HuH-7 (cell line): ENCODE data around the gene GPR35.

Experiments used
- DNase-seq: peaks from one replicate; pipeline ENCODE4 v3.0.0; 2011; ENCODE audit warnings: low spot score

The GPR35 gene

GRCh38 chr2:240589375-240589774 lies 35.9 kb upstream of the GPR35 start:
- no peak for DNase-seq

DNA sequence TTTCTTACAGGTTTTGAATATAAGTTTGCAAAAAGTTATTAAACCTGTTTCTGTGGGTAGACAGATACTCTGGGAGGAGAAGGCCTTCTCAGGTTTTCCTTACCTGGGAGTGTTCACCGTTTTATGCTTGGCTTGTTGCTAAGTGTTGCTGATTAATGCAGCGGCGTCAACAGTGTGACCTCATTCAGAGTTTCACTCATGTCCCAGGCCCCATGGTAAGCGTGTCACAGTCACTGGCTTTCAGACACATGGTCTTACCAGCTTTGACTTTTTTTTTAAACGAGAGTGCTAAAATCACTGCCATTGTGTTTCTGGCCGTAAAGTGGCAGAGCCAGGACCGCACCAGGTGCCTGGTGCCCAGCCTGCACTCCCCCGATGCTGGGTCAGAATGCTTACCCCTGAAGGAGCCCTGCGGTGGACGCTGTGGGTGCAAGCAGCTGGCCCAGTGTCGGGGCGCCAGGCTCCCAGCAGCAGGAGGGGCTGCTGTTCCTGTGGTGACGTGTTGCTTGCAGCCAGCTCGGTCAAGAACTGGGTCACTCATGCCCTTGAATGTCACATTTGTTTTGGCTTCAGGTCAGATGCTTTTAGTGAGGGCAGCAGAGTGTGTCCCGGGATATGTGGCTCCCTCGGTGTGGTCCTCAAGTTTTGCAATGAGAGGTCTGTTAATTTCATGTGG lies 35.3 kb upstream of the GPR35 start:
- DNase-seq = no peak

- DNase-seq = no peak
Observed at GRCh38 chr2:240590681-240591111, 34.6 kb upstream of the GPR35 start.

GRCh38 chr2:240591226-240591625 lies 34.1 kb upstream of the GPR35 start:
- DNase-seq = no peak

DNA sequence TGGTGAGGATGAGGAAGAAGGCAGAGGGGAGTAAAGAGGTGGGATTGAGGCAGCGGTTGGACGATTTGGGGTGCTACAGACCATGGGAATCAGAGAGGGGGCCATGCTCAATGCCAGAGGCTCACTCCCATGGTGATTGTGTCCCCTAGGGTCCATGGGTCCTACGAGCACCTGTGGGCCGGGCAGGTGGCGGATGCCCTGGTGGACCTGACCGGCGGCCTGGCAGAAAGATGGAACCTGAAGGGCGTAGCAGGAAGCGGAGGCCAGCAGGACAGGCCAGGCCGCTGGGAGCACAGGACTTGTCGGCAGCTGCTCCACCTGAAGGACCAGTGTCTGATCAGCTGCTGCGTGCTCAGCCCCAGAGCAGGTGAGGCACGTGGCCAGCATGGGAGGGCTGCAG lies 33.5 kb upstream of the GPR35 start:
- no peak for DNase-seq

DNA sequence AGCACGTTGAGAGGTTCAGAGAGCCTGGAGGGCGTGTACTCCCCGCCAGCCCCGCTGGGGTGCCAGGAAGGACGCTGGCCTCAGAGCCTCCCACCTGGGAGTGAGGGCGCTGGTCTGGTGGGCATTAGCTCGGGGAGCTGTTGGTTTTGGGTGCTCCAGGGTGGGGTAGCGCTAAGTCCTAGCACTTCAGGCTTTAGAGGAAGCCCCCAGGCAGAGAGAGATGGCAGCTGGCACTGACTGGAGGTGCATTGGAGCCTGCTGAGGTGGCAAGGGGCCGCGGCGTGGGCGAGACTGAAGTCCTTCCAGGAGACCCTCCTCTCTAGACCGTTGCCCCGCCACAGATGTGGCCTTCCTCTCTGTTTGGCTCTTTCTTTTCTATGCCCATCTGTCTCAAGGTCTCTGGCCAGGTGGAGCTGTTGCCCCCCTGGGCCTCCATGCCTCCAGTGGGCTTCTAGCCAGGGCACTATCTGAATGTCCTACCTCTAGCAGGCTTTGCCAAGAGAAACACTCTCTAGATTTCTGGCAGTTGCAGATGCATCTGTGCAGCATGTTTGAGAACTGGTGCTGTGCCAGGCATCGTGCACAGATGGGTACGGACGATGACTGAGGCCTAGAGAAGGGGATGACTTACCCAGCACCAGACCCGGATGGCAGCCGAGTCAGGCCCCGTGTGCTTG lies 32.1 kb upstream of the GPR35 start:
- no peak for DNase-seq

DNA sequence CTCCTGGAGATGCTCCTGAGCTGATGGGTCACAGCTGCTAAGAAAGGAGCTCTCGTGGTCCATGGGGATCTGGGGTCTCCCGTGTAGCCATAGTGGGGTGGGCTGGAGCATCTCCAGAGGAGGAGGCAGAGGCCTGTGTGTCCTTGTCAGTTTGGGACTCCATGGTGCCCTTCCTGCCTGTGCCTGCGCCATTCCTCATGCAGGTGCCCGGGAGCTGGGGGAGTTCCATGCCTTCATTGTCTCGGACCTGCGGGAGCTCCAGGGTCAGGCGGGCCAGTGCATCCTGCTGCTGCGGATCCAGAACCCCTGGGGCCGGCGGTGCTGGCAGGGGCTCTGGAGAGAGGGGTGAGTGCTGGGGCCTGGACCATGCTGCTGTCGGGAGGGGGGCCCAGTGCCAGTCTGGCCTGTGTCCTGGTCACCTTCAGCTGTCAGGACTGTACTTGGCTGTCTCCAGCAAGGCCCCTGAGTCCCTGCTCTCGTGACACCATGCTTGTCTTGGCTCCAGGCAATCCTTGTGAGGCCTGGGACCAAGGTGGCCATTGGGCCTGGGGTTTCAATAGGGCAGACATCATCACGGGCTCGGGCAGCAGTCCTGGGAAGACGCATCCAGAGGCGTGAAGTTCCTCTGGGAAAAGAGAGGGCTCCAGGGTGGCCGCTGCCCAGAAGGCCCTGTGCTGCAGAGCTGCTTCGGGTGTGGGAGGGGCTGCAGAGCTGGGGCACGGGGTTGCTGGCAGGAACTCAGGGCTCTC lies 31.4 kb upstream of the GPR35 start:
- DNase-seq = no peak

DNA sequence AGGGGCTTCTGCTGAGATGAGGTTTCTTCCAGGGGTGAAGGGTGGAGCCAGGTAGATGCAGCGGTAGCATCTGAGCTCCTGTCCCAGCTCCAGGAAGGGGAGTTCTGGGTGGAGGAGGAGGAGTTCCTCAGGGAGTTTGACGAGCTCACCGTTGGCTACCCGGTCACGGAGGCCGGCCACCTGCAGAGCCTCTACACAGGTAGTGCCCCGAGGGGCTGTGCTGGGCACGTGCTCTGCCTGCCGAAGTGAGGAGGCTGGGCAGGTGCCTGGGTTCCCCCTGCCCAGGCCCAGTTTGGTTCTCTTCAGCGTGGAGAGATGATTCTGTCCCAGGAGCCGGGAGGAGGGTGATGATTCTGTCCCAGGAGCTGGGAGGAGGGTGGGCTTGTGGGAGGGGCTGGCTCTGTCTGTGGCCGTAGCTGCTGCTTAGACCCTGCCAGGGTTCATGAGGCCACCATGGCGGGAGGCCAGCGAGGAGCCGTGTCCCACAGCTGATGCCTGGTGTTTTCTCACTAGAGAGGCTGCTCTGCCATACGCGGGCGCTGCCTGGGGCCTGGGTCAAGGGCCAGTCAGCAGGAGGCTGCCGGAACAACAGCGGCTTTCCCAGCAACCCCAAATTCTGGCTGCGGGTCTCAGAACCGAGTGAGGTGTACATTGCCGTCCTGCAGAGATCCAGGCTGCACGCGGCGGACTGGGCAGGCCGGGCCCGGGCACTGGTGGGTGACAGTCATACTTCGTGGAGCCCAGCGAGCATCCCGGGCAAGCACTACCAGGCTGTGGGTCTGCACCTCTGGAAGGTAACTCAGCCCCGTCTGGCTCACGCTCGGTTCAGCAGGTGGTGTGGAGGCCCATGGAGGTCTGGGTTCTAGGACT lies 30.5 kb upstream of the GPR35 start:
- DNase-seq = no peak

GRCh38 chr2:240595381-240596079 lies 29.8 kb upstream of the GPR35 start:
- DNase-seq = peak; percentile 88

- DNase-seq = no peak
Observed at GRCh38 chr2:240596080-240596460, 29.2 kb upstream of the GPR35 start.

- no peak for DNase-seq
Observed at GRCh38 chr2:240596491-240596931, 28.8 kb upstream of the GPR35 start.

- DNase-seq = no peak
Observed at GRCh38 chr2:240597054-240597418, 28.2 kb upstream of the GPR35 start.

GRCh38 chr2:240597419-240598181 lies 27.7 kb upstream of the GPR35 start:
- no peak for DNase-seq

GRCh38 chr2:240598311-240598911 lies 26.9 kb upstream of the GPR35 start:
- no peak for DNase-seq

GRCh38 chr2:240599141-240599583 lies 26.1 kb upstream of the GPR35 start:
- DNase-seq = no peak

DNA sequence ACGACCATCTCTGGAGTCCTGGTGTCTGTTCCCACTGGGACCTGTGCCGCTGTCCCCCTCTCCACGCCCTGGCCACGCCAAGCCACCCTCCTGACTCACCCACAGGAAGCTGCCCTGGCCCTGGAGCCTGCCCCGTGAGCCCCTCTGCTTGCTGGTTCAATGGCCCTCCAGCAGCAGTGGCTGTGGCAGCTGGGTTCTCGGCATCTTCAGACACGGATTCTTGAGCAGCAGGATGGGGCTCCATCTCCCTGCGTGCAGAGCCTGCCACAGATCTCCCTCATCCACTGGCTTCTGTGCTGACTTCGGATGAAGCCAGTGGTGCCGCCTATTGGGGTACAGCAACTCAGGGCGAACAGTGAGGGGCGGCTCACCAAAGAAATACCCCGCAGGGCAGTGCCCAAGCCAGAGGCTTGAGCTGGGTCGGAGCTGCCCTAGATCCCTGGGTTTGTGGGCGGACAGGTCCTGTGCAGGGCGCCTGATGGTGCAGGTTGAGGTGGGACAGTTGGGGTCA lies 24.8 kb upstream of the GPR35 start:
- DNase-seq = no peak

GRCh38 chr2:240601061-240601830 lies 24.0 kb upstream of the GPR35 start:
- no peak for DNase-seq

DNA sequence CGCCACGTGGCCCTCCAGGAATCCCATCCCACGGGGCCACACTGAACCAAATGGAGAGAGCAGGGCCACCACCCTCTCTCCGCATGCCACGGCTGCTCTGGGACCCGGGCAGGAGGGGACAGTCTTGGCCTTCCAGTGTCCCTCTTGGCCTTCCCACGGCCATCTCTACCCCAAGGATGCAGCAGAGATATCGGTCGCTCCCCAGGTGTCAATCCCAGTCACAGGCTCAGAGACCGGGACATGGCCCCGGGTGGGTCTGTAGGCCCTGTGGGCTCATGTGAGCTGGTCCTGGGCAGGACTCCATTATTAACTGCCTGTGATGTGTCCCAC lies 23.5 kb upstream of the GPR35 start:
- no peak for DNase-seq

DNA sequence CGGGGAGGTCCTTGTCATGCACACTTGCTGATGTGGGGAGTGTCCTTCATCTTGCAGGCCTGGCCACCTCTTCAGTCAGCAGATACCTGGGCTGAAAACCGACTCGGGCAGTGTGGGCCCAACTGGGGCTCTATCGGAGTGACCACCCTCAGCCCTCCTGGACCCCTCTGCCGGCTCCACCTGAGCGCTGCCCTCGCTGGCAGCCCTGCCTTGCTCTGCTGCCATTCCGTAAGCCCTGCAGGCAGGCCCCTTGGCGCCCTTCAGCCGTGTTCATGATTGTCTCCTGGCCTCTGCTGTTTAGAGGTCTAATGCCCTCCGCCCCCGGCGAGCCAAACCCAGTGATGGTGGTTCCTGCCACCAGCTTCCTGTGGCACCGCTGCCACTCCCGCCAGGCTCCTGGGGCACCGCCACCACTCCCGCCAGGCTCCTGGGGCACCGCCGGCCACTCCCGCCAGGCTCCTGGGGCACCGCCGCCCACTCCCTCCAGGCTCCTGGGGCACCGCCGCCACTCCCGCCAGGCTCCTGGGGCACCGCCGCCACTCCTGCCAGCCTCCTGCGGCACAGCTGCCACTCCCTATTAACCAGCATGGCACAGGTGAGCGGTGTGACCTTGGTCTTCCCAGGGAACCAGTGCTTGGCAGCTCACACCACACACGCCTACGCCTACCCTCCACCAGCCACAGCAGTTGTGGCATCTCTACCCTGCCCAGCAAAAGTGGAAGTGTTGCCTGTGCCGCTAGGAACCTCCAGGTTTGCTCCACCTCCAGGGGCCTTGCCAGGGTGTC lies 22.8 kb upstream of the GPR35 start:
- no peak for DNase-seq
